Body of pancreas (tissue), 4 donors: ENCODE data around the gene SCAF4. TPM values are rescaled to one million over a fixed set of nuclear protein-coding genes. Genes with fewer than 3 reads are reported as not detected.

Source experiments
- ATAC-seq: fragments of 150-250 bp; one replicate; pipeline ENCODE4 v1.9.1; 2016
- DNase-seq, 4 donors: peaks; one replicate each; pipeline ENCODE4 v3.0.0-alpha.2; 2019
- H3K27ac ChIP-seq, 4 donors: fragments of 200-600 bp; sonication (generic); 1 replicate in 3 of 4; 2 replicates in 1 of 4; pipeline versions ENCODE4 v1.5.1 to v1.6.1; 2016 to 2019; ENCODE audit warnings: mild to moderate bottlenecking in 1 of 4, mixed read lengths in 1 of 4, moderate library complexity in 1 of 4
- H3K27me3 ChIP-seq, 2 donors: fragments of 200-600 bp; sonication (generic); one replicate each; pipeline ENCODE4 v1.6.0; 2016; ENCODE audit warnings: mild to moderate bottlenecking in 1 of 2
- H3K36me3 ChIP-seq, 2 donors: fragments of 200-600 bp; sonication (generic); replicated peaks in 1 of 2; 2 replicates each; pipeline ENCODE4 v1.5.1; 2016; ENCODE audit warnings: low read depth in 2 of 2; ENCODE audit not compliant: insufficient read depth in 1 of 2
- H3K4me1 ChIP-seq: fragments of 200-600 bp; sonication (generic); one replicate; pipeline ENCODE4 v1.6.0; 2016
- H3K4me3 ChIP-seq, 2 donors: fragments of 200-600 bp; sonication (generic); 1 replicate in 1 of 2; 2 replicates in 1 of 2; pipeline ENCODE4 v1.5.1; 2016 to 2019
- H3K9me3 ChIP-seq, 3 donors: fragments of 200-600 bp; sonication (generic); 1 replicate in 2 of 3; 2 replicates in 1 of 3; pipeline ENCODE4 v1.5.1; 2016
- POLR2A ChIP-seq, 3 donors: fragments of 450-650 bp; IDR thresholded peaks; one replicate each; pipeline ENCODE4 v1.6.1; 2016; ENCODE audit warnings: antibody characterized with exemption in 3 of 3, mild to moderate bottlenecking in 2 of 3
- WGBS, 2 donors: methylation state at CpG; one replicate each; pipeline ENCODE4 v1.1.5; 2017; 5-methylcytosine and 5-hydroxymethylcytosine counted together
- intact Hi-C: fragments of 100-400 bp; cut with DNase I; formaldehyde crosslinking; loops from one replicate; pipeline ENCODE4 v1.15.1; 2023
- small RNA-seq: library from RNA; depleted of rRNA; stranded (forward); fragments of <200 nt; gene quantifications from one replicate; pipeline ENCODE3, GENCODE V24; 2016
- total RNA-seq, 2 donors: library from RNA; depleted of rRNA; stranded (reverse); fragments of >200 nt; gene quantifications; one replicate each; pipeline ENCODE4 v1.1.0, GENCODE V29; 2016
- TF ChIP-seq, protein P1 (sequence below), 7 experiments: fragments of 450-650 bp in 4 of 7; fragments of 200-600 bp in 3 of 7; sonication (generic) in 3 of 7; IDR thresholded peaks; one replicate each; pipeline ENCODE4 v1.5.1; 2016 to 2019; ENCODE audit warnings: antibody characterized with exemption in 7 of 7

Gene SCAF4
- total RNA-seq, 2 donors from 2014 or later: 9.2 to 11.4 TPM

DNA sequence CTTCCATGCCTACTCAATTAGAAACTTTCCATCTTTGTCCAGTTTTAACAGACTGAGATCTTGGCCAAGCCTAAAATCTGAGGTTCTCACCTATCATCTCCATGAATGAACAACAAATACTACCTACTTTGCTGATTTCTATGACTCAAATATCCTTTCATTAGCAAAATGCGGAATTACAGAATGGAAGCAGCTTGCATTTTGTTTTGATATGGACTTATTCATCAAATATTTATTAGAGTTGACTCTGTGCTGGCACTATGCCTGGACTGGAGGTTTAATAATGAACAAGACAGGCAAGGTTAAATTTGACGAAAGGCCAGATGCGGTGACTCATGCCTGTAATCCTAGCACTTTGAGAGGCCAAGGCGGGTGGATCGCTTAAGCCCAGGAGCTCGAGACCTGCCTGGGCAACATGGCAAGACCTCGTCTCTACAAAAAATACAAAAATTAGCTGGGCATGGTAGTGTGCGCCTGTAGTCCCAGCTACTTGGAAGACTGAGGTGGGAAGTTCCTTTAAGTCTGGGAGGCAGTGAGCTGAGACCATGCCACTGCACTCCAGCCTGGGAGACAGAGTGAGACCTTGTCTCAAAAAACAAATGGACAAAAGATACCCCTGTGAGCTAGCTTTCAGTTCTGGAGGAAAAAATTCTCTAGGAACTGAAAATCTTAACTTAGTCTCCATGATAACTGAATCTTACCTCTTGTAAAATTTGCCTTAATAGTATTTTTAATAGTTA is 101.8 kb downstream of the SCAF4 start:
- DNase-seq: peak; percentile 81 to 93 (median 90)
- H3K27me3 ChIP-seq: no peaks in the 10 kb centered on the region
- peak; percentile 95 for ATAC-seq
- no peak for TF ChIP-seq POLR2A (IDR thresholded peaks at IDR 0.05)
- TF ChIP-seq, protein P1, sequence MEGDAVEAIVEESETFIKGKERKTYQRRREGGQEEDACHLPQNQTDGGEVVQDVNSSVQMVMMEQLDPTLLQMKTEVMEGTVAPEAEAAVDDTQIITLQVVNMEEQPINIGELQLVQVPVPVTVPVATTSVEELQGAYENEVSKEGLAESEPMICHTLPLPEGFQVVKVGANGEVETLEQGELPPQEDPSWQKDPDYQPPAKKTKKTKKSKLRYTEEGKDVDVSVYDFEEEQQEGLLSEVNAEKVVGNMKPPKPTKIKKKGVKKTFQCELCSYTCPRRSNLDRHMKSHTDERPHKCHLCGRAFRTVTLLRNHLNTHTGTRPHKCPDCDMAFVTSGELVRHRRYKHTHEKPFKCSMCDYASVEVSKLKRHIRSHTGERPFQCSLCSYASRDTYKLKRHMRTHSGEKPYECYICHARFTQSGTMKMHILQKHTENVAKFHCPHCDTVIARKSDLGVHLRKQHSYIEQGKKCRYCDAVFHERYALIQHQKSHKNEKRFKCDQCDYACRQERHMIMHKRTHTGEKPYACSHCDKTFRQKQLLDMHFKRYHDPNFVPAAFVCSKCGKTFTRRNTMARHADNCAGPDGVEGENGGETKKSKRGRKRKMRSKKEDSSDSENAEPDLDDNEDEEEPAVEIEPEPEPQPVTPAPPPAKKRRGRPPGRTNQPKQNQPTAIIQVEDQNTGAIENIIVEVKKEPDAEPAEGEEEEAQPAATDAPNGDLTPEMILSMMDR (IDR thresholded peaks at IDR 0.05): no peak
- H3K36me3 ChIP-seq: no peaks in the 10 kb centered on the region
- H3K4me3 ChIP-seq: no peak overlapping the region
- peaks cover 8% of the 10 kb centered on the region for H3K4me1 ChIP-seq
- peak overlapping the region; percentile 9 to 54 (median 46) for H3K27ac ChIP-seq
- WGBS, 2 donors: 20 to 38% methylated on average over 8 of the region's 8 CpGs
- intact Hi-C loops: no loop called here
- no peaks in the 10 kb centered on the region for H3K9me3 ChIP-seq

GRCh38 chr21:31624961-31625491 is 106.9 kb downstream of the SCAF4 start:
- no peaks in the 10 kb centered on the region for H3K36me3 ChIP-seq
- WGBS, 2 donors: 77 to 85% methylated on average over 9 to 11 of the region's 11 CpGs
- peaks cover 4% of the 10 kb centered on the region for H3K4me1 ChIP-seq
- no peak for DNase-seq
- intact Hi-C loops: no loop called here
- no peaks in the 10 kb centered on the region for H3K9me3 ChIP-seq
- H3K4me3 ChIP-seq: no peak overlapping the region
- H3K27me3 ChIP-seq: no peaks in the 10 kb centered on the region
- TF ChIP-seq POLR2A (IDR thresholded peaks at IDR 0.05): no peak
- no peak overlapping the region for H3K27ac ChIP-seq
- ATAC-seq: no peak

DNA sequence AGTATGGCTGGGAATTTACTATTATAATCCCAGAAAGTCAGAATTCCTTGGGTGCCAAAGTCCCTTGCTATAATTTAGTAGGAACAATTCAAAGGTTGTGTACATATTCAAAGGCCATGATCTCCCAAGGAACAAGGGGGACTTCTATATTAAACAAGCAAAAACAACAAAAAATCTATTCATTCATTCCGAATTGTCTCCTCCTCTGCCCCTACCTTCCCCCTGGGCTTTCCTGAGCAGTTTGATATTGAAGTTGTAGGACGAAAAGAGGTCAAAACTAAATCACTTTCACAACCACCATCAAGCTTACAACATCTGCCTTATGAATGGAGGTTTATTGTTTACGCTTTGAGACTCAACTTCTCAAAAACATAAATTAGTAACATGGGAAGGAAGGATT is 107.7 kb downstream of the SCAF4 start:
- WGBS, 2 donors: 71 to 78% methylated on average over 3 of the region's 3 CpGs
- DNase-seq (no peak), ATAC-seq (no peak)
- Histone ChIP-seq H3K27me3 (no peaks in the 10 kb centered on the region), H3K9me3 (no peaks in the 10 kb centered on the region), H3K4me3 (no peak overlapping the region), H3K27ac (no peak overlapping the region), H3K4me1 (no peaks in the 10 kb centered on the region), H3K36me3 (no peaks in the 10 kb centered on the region)
- intact Hi-C loops: no loop called here
- TF ChIP-seq, protein P1 (IDR thresholded peaks at IDR 0.05): no peak
- no peak for TF ChIP-seq POLR2A (IDR thresholded peaks at IDR 0.05)

DNA sequence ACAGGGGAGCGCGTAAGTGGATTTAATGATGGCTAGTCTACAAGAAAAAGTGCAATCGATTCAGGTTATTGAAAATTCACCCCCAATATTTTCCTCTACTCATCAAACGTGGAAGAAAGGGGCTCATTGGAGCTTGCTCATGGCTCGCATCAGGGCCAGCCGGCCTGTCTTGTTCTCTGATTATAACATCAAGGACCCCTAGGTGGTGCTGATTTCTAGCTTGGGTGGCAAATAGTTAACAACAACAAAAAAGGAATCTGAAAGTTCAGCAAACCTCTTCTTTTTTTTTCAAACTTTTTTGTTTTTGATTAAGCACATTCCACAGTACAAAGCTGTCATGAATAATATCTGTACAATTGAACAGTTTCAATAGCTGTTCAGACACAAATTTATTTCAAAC is 108.3 kb downstream of the SCAF4 start:
- Histone ChIP-seq H3K9me3 (no peaks in the 10 kb centered on the region), H3K36me3 (no peaks in the 10 kb centered on the region), H3K27ac (no peak overlapping the region), H3K4me3 (no peak overlapping the region), H3K27me3 (no peaks in the 10 kb centered on the region), H3K4me1 (no peaks in the 10 kb centered on the region)
- DNase-seq (no peak), ATAC-seq (no peak)
- WGBS, 2 donors: 77 to 87% methylated on average over 6 of the region's 6 CpGs
- no peak for TF ChIP-seq POLR2A (IDR thresholded peaks at IDR 0.05)
- TF ChIP-seq, protein P1 (IDR thresholded peaks at IDR 0.05): no peak
- intact Hi-C loops: no loop called here

DNA sequence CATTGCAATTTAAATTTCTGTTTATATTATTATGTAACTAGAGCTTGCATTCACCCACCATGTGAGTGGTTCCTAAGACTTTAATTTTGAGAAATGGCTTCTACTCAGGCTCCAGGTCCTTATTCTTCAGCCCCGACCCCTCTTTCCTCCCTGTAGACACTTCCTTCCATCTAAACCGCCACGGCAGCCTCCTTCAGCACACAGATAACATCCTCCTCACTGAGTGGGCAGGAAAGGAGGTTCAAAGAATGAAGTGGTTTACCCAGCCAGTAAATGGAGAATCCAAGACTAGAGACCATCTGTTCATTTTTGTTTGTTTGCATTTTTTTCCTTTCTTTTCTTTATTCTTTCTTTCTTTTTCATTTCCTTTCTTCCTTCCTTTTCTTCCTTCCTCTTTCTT is 109.5 kb downstream of the SCAF4 start:
- Histone ChIP-seq H3K4me3 (no peak overlapping the region), H3K9me3 (no peaks in the 10 kb centered on the region), H3K27me3 (no peaks in the 10 kb centered on the region), H3K4me1 (no peaks in the 10 kb centered on the region), H3K36me3 (no peaks in the 10 kb centered on the region), H3K27ac (no peak overlapping the region)
- 54 to 89% methylated on average over 3 of the region's 3 CpGs for WGBS, 2 donors
- intact Hi-C loops: no loop called here
- TF ChIP-seq, protein P1 (IDR thresholded peaks at IDR 0.05): no peak
- no peak for TF ChIP-seq POLR2A (IDR thresholded peaks at IDR 0.05)
- no peak for DNase-seq
- no peak for ATAC-seq

Small RNA genes within 50 kb of the gene (small RNA-seq; reads per million reads assigned to genes)
- gene RF01241: not detected

Other genes starting within 250 kb of the SCAF4 start
- gene SOD1, start 72.4 kb downstream of the SCAF4 start, total RNA-seq: 10 to 100 TPM; 77.6 to 84.7 TPM
- 1 to 10 TPM; 6.7 to 9.2 TPM for gene HUNK, start 140.9 kb upstream of the SCAF4 start, total RNA-seq